ENCODE measurements around the gene PROZ. TPM values are rescaled to one million over a fixed set of nuclear protein-coding genes. Genes with fewer than 3 reads are reported as not detected.

The PROZ gene
- total RNA-seq, 2 experiments from 2014 or later: not detected

DNA sequence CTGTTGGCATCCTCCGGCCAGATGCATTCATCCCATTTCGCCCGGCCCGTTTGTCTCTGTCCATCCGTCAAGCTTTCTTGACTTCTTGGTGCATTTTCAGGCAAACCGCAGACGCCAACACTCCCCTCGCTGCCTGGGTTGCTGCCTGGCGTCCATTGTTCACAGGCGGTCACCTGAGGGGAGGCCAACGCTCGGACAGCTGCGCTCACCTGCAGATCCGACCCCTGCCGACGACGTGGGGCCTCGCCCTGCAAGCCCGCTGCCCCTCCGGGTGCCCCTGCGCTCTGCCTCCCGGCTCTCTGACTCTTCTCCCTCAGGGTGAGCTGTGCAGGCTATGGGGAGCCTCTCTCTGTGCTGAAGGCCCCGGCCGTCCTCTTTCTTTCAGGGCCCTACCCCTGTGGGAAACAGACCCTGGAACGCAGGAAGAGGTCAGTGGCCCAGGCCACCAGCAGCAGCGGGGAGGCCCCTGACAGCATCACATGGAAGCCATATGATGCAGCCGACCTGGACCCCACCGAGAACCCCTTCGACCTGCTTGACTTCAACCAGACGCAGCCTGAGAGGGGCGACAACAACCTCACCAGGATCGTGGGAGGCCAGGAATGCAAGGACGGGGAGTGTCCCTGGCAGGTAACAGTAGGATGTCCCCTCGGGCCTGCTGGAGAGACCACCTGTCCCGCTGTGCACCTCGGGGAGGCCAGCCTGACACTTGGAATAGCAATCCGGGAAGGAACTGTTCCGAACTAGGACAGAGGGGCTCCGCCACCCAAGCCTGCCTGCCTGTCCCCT is 14.8 kb upstream of the PROZ start:
- Histone ChIP-seq H3K9me2 (ENCODE audit: insufficient read depth, low read length) (no peaks in the 10 kb centered on the region), H3K27ac (ENCODE audit: low read depth, low read length, poor library complexity, severe bottlenecking) (no peak overlapping the region), H2AFZ (ENCODE audit: low read length) (no peak overlapping the region), H3K4me1 (ENCODE audit: insufficient read depth, low read length, poor library complexity, severe bottlenecking) (no peaks in the 10 kb centered on the region), H4K20me1 (ENCODE audit: insufficient read depth, low read length) (no peaks in the 10 kb centered on the region), H3K4me3 (ENCODE audit: low read depth, low read length, poor library complexity, severe bottlenecking) (no peak overlapping the region), H3K79me2 (ENCODE audit: insufficient read depth, low read depth, low read length) (no peaks in the 10 kb centered on the region), H3K9me3 (ENCODE audit: low read length) (no peaks in the 10 kb centered on the region), H3K36me3 (ENCODE audit: insufficient read depth, low read length) (no peaks in the 10 kb centered on the region), H3K4me2 (ENCODE audit: low read length) (no peak overlapping the region)
- no peak for DNase-seq (ENCODE audit: low spot score)
- intact Hi-C loops (cut with micrococcal nuclease; ENCODE audit: unreplicated experiment): no loop called here
- CTCF ChIA-PET (ENCODE audit: unreplicated experiment): no interaction called here
- POLR2A ChIA-PET: no interaction called here
- BruUV-seq (replicated peaks): no TSS peak
- TF ChIP-seq, protein P1, sequence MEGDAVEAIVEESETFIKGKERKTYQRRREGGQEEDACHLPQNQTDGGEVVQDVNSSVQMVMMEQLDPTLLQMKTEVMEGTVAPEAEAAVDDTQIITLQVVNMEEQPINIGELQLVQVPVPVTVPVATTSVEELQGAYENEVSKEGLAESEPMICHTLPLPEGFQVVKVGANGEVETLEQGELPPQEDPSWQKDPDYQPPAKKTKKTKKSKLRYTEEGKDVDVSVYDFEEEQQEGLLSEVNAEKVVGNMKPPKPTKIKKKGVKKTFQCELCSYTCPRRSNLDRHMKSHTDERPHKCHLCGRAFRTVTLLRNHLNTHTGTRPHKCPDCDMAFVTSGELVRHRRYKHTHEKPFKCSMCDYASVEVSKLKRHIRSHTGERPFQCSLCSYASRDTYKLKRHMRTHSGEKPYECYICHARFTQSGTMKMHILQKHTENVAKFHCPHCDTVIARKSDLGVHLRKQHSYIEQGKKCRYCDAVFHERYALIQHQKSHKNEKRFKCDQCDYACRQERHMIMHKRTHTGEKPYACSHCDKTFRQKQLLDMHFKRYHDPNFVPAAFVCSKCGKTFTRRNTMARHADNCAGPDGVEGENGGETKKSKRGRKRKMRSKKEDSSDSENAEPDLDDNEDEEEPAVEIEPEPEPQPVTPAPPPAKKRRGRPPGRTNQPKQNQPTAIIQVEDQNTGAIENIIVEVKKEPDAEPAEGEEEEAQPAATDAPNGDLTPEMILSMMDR (conservative IDR thresholded peaks at IDR 0.05; ENCODE audit: low read length): no peak
- TF ChIP-seq EZH2phosphoT487 (IDR thresholded peaks at IDR 0.05; ENCODE audit: borderline replicate concordance, low read depth, low read length): no peak

DNA sequence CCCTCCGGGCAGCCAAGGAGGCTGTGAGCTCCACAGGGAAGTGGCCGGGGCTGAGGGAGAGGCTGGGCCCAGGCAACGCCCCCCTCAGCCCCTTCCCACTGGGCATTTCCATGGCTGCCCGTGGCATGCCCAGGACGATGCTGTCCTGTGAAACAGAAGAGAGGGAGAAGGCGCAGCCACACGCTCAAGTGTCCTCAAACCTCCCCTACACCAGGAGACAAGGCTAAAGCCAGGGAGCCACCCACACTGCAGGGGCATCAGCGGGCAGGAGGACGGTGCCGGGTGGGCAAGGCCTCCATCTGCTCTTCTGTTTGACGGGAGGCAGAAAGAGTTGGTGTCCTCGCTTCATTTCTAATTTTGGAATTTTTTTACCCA is 14.2 kb upstream of the PROZ start:
- H3K4me3 ChIP-seq (ENCODE audit: low read depth, low read length, poor library complexity, severe bottlenecking): no peak overlapping the region
- intact Hi-C loops (cut with micrococcal nuclease; ENCODE audit: unreplicated experiment): no loop called here
- no peaks in the 10 kb centered on the region for H3K9me3 ChIP-seq (ENCODE audit: low read length)
- no peak overlapping the region for H3K27ac ChIP-seq (ENCODE audit: low read depth, low read length, poor library complexity, severe bottlenecking)
- no peaks in the 10 kb centered on the region for H3K4me1 ChIP-seq (ENCODE audit: insufficient read depth, low read length, poor library complexity, severe bottlenecking)
- no peak overlapping the region for H3K4me2 ChIP-seq (ENCODE audit: low read length)
- BruUV-seq (replicated peaks): no TSS peak
- no peaks in the 10 kb centered on the region for H3K79me2 ChIP-seq (ENCODE audit: insufficient read depth, low read depth, low read length)
- H3K36me3 ChIP-seq (ENCODE audit: insufficient read depth, low read length): no peaks in the 10 kb centered on the region
- H4K20me1 ChIP-seq (ENCODE audit: insufficient read depth, low read length): no peaks in the 10 kb centered on the region
- no peak overlapping the region for H2AFZ ChIP-seq (ENCODE audit: low read length)
- ChIA-PET CTCF (ENCODE audit: unreplicated experiment) (no interaction called here), POLR2A (no interaction called here)
- no peak for DNase-seq (ENCODE audit: low spot score)
- TF ChIP-seq, protein P1 (conservative IDR thresholded peaks at IDR 0.05; ENCODE audit: low read length): no peak
- no peak for TF ChIP-seq EZH2phosphoT487 (IDR thresholded peaks at IDR 0.05; ENCODE audit: borderline replicate concordance, low read depth, low read length)
- H3K9me2 ChIP-seq (ENCODE audit: insufficient read depth, low read length): no peaks in the 10 kb centered on the region

GRCh38 chr13:113145496-113145895 is 13.0 kb upstream of the PROZ start:
- intact Hi-C loops (cut with micrococcal nuclease; ENCODE audit: unreplicated experiment): no loop called here
- Histone ChIP-seq H2AFZ (ENCODE audit: low read length) (no peak overlapping the region), H3K4me2 (ENCODE audit: low read length) (no peak overlapping the region), H3K4me1 (ENCODE audit: insufficient read depth, low read length, poor library complexity, severe bottlenecking) (no peaks in the 10 kb centered on the region), H3K4me3 (ENCODE audit: low read depth, low read length, poor library complexity, severe bottlenecking) (no peak overlapping the region), H4K20me1 (ENCODE audit: insufficient read depth, low read length) (no peaks in the 10 kb centered on the region), H3K9me2 (ENCODE audit: insufficient read depth, low read length) (no peaks in the 10 kb centered on the region), H3K79me2 (ENCODE audit: insufficient read depth, low read depth, low read length) (no peaks in the 10 kb centered on the region), H3K27ac (ENCODE audit: low read depth, low read length, poor library complexity, severe bottlenecking) (no peak overlapping the region), H3K36me3 (ENCODE audit: insufficient read depth, low read length) (no peaks in the 10 kb centered on the region), H3K9me3 (ENCODE audit: low read length) (no peaks in the 10 kb centered on the region)
- DNase-seq (ENCODE audit: low spot score): no peak
- TF ChIP-seq, protein P1 (conservative IDR thresholded peaks at IDR 0.05; ENCODE audit: low read length): no peak
- TF ChIP-seq EZH2phosphoT487 (IDR thresholded peaks at IDR 0.05; ENCODE audit: borderline replicate concordance, low read depth, low read length): no peak
- BruUV-seq (replicated peaks): no TSS peak
- CTCF ChIA-PET (ENCODE audit: unreplicated experiment): no interaction called here
- POLR2A ChIA-PET: no interaction called here
